ENCODE measurements around the gene NOS1. TPM values are rescaled to one million over a fixed set of nuclear protein-coding genes. Genes with fewer than 3 reads are reported as not detected.

NOS1 gene
- total RNA-seq (2014; rRNA removed; shearing (Covaris generic)) (3.0 and 4.4 TPM in 2 replicates), polyA plus RNA-seq (2016; fragmentation: Nextera tagmentation; extraction: Ambion mirVana) (0.63 and 0.64 TPM in 2 replicates)
- long read RNA-seq, partial matches to known transcripts, result 0 of 1 reads
- long read RNA-seq, other reads (novel, unspliced or antisense), result 1 of 1 reads

DNA sequence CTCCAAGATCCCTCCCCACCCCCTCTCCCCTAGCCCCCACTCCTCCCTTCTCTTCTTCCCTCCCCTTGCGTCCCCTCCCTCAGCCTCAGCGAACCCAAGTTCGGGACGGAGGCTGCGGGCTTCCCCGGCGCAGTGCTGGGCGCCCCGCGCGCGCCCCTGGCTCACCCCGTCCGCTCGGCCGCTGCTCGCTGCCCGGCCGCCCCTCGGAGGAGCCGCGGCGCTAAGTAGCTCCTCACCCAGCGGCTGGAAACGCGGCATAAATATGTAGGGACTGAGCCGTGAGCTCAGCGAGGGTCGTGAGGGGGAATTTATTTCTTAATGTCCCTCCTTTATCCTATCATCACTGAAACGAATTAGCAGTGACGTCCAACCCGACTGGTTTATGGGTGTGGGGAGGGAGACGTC, at the start of gene NOS1:
Gene NOS1 (minus strand): TSS at position 280 of the 405 bp plus-strand sequence. CDS start 30,557 bp downstream, outside the sequence.
- Mint-ChIP-seq H3K4me3 (peak within 1 kb of the TSS; percentile 86), H3K36me3 (ENCODE audit: low read depth) (no peaks in the 10 kb centered on the region), H3K4me1 (peaks cover 18% of the 10 kb centered on the region), H3K9me3 (no peaks in the 10 kb centered on the region), H3K27ac (no peak within 1 kb of the TSS), H3K27me3 (ENCODE audit: insufficient read depth, low read depth, poor library complexity) (peaks cover 57% of the 10 kb centered on the region)
- Histone ChIP-seq H3K27ac (ENCODE audit: low read depth) (no peak within 1 kb of the TSS), H3K79me2 (replicated peaks; ENCODE audit: insufficient read depth) (no peaks in the 10 kb centered on the region), H3K27me3 (ENCODE audit: insufficient read depth) (peaks cover 73% of the 10 kb centered on the region), H3K4me1 (ENCODE audit: insufficient read depth) (peaks cover 10% of the 10 kb centered on the region), H3K36me3 (ENCODE audit: insufficient read depth) (no peaks in the 10 kb centered on the region), H3F3A (replicated peaks; ENCODE audit: low read depth) (no peaks in the 10 kb centered on the region), H2AFZ (peak within 1 kb of the TSS; percentile 100), H3K4me2 (peak within 1 kb of the TSS; percentile 96), H3K9me2 (ENCODE audit: insufficient read depth) (no peaks in the 10 kb centered on the region), H3K4me3 (peak within 1 kb of the TSS; percentile 93), H4K20me1 (replicated peaks; ENCODE audit: insufficient read depth) (no peaks in the 10 kb centered on the region; the same call in 1 of the 2 replicates)
- DNase-seq (ENCODE audit: low spot score) (peak; percentile 70), ATAC-seq (peak; percentile 64)
- peak; percentile 43 for TF ChIP-seq EZH2 (IDR thresholded peaks at IDR 0.05; ENCODE audit: low read depth, unreplicated experiment)
- TF ChIP-seq, protein P1, sequence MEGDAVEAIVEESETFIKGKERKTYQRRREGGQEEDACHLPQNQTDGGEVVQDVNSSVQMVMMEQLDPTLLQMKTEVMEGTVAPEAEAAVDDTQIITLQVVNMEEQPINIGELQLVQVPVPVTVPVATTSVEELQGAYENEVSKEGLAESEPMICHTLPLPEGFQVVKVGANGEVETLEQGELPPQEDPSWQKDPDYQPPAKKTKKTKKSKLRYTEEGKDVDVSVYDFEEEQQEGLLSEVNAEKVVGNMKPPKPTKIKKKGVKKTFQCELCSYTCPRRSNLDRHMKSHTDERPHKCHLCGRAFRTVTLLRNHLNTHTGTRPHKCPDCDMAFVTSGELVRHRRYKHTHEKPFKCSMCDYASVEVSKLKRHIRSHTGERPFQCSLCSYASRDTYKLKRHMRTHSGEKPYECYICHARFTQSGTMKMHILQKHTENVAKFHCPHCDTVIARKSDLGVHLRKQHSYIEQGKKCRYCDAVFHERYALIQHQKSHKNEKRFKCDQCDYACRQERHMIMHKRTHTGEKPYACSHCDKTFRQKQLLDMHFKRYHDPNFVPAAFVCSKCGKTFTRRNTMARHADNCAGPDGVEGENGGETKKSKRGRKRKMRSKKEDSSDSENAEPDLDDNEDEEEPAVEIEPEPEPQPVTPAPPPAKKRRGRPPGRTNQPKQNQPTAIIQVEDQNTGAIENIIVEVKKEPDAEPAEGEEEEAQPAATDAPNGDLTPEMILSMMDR (conservative IDR thresholded peaks at IDR 0.05; ENCODE audit: low read depth in 2 of 2), result no peak

DNA sequence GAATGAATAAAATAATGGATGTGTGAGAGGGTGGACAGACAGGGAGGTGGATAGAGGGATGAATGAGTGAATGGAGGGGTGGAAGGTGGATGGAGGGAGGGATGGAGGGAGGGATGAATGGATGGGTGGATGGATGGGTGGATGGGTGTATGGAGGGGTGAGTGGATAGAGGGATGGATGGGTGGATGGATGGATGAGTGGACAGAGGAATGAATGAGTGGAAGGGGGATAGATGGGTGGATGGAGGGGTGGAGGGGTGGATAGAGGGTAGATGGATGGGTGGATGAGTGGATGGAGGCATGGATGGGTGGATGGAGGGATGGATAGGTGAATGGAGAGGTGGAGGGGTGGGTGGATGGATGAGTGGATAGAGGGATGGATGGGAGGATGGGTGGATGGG, 47.9 kb upstream of the NOS1 start:
- no peaks in the 10 kb centered on the region for H4K20me1 ChIP-seq (replicated peaks; ENCODE audit: insufficient read depth)
- peaks cover 13% of the 10 kb centered on the region for H3K4me1 Mint-ChIP-seq
- DNase-seq (ENCODE audit: low spot score) (no peak), ATAC-seq (no peak)
- H3K27ac ChIP-seq (ENCODE audit: low read depth), result no peak overlapping the region
- H3K4me1 ChIP-seq (ENCODE audit: insufficient read depth), result peaks cover 13% of the 10 kb centered on the region
- H3K36me3 Mint-ChIP-seq (ENCODE audit: low read depth), result no peaks in the 10 kb centered on the region
- H2AFZ ChIP-seq, result no peak overlapping the region
- no peaks in the 10 kb centered on the region for H3F3A ChIP-seq (replicated peaks; ENCODE audit: low read depth)
- H3K4me2 ChIP-seq, result no peak overlapping the region
- no peaks in the 10 kb centered on the region for H3K9me2 ChIP-seq (ENCODE audit: insufficient read depth)
- no peaks in the 10 kb centered on the region for H3K36me3 ChIP-seq (ENCODE audit: insufficient read depth)
- H3K27ac Mint-ChIP-seq, result no peak overlapping the region
- no peak overlapping the region for H3K4me3 Mint-ChIP-seq
- H3K27me3 ChIP-seq (ENCODE audit: insufficient read depth), result no peaks in the 10 kb centered on the region
- no peak overlapping the region for H3K4me3 ChIP-seq
- no peaks in the 10 kb centered on the region for H3K9me3 Mint-ChIP-seq
- no peaks in the 10 kb centered on the region for H3K79me2 ChIP-seq (replicated peaks; ENCODE audit: insufficient read depth)
- peaks cover 9% of the 10 kb centered on the region for H3K27me3 Mint-ChIP-seq (ENCODE audit: insufficient read depth, low read depth, poor library complexity)
- TF ChIP-seq CREB1 (CRISPR knock-in tag; IDR thresholded peaks at IDR 0.05; ENCODE audit: low read depth), result no peak
- TF ChIP-seq, protein P2, sequence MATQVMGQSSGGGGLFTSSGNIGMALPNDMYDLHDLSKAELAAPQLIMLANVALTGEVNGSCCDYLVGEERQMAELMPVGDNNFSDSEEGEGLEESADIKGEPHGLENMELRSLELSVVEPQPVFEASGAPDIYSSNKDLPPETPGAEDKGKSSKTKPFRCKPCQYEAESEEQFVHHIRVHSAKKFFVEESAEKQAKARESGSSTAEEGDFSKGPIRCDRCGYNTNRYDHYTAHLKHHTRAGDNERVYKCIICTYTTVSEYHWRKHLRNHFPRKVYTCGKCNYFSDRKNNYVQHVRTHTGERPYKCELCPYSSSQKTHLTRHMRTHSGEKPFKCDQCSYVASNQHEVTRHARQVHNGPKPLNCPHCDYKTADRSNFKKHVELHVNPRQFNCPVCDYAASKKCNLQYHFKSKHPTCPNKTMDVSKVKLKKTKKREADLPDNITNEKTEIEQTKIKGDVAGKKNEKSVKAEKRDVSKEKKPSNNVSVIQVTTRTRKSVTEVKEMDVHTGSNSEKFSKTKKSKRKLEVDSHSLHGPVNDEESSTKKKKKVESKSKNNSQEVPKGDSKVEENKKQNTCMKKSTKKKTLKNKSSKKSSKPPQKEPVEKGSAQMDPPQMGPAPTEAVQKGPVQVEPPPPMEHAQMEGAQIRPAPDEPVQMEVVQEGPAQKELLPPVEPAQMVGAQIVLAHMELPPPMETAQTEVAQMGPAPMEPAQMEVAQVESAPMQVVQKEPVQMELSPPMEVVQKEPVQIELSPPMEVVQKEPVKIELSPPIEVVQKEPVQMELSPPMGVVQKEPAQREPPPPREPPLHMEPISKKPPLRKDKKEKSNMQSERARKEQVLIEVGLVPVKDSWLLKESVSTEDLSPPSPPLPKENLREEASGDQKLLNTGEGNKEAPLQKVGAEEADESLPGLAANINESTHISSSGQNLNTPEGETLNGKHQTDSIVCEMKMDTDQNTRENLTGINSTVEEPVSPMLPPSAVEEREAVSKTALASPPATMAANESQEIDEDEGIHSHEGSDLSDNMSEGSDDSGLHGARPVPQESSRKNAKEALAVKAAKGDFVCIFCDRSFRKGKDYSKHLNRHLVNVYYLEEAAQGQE (IDR thresholded peaks at IDR 0.05; ENCODE audit: unreplicated experiment), result no peak
- TF ChIP-seq ZNF114 (CRISPR knock-in tag; IDR thresholded peaks at IDR 0.05), result no peak
- TF ChIP-seq STAT1 (IDR thresholded peaks at IDR 0.05; ENCODE audit: unreplicated experiment), result no peak
- no peak for TF ChIP-seq ZNF331 (CRISPR knock-in tag; IDR thresholded peaks at IDR 0.05; ENCODE audit: low read depth)
- no peak for TF ChIP-seq EZH2 (IDR thresholded peaks at IDR 0.05; ENCODE audit: low read depth, unreplicated experiment)
- TF ChIP-seq JUNB (IDR thresholded peaks at IDR 0.05; ENCODE audit: unreplicated experiment), result no peak
- TF ChIP-seq, protein P1 (conservative IDR thresholded peaks at IDR 0.05; ENCODE audit: low read depth in 2 of 2), result no peak
- no peak for TF ChIP-seq NANOG (IDR thresholded peaks at IDR 0.05; ENCODE audit: borderline replicate concordance)
- TF ChIP-seq EZH2phosphoT487 (IDR thresholded peaks at IDR 0.05; ENCODE audit: unreplicated experiment), result no peak
- TF ChIP-seq POLR2AphosphoS5 (IDR thresholded peaks at IDR 0.05; ENCODE audit: low read depth), result no peak
